NK-92 treated with Interleukin-12 subunit alpha and Interleukin-12 subunit beta, amount 100 ng/mL, for 24 hours (cell line): ENCODE data around the gene OR51M1.
"Not testable (repeated sequence)": the region's sequence is repeated elsewhere in the genome, so short reads cannot be mapped to it uniquely, and the experiment has no call there.

Experiments
- DNase-seq: peaks from one replicate; lab custom pipeline; 2025; lab: John Stamatoyannopoulos, UW

Gene OR51M1, protein sequence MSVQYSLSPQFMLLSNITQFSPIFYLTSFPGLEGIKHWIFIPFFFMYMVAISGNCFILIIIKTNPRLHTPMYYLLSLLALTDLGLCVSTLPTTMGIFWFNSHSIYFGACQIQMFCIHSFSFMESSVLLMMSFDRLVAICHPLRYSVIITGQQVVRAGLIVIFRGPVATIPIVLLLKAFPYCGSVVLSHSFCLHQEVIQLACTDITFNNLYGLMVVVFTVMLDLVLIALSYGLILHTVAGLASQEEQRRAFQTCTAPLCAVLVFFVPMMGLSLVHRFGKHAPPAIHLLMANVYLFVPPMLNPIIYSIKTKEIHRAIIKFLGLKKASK

DNA sequence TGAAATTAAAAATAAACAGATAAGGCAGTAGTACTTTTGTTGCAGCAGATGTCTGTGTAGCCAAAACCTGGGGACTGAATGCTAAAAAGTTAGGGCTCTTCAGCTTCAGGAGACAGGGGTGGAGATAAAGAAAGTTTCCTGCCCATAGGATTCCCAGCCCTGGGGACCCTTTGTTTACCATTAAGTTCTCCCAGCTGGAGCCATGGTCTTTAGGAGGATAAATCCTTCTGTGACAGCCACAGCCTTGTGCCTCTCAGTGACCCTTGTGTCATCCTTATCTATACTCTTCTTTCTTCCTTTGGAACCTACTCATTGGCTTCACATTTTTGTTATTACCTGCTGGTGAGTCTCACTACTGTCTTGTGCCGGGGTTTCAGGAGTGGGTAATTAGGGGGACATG, at the start of gene OR51M1:
Gene OR51M1 (plus strand): TSS at position 237 of the 400 bp plus-strand sequence. CDS start 5,587 bp downstream, outside the sequence.
- no peak for DNase-seq

DNA sequence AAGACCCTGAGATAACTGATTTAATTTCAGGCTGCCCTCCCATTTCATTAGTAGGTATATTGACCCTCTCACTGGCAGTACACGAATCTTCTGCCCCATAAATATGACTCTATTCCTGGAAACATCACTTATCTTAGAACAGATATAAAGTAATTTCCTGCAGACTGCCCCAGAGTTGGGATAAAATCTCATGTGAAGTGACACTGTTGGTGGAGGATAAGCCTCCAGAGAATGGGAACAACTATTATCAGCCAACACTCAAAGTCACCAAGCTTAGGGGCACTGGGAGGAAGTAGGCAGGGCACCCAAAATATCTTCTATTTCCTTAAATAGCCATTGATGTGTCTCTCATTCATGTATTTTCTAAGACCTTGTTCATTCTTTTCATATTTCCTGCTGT, 48.4 kb upstream of the OR51M1 start:
- DNase-seq: no peak

DNA sequence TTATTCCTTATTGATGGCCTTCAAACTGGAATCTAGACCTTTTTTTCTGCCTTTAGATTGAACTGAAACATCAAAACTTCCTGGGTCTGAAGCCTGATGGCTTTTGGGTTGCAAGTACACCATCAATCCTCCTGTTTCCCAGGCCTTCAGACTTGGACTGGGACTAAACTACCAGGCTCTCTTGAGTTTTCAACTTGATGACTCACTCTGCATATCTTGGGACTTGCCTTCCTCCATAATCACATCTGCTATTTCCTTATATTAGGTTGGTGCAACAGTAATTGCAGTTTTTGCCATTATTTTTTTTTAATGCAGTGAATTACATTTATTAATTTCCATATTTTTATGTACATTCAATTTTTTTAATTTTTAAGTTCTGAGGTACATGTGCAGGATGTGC, 47.3 kb upstream of the OR51M1 start:
- DNase-seq: no peak

DNA sequence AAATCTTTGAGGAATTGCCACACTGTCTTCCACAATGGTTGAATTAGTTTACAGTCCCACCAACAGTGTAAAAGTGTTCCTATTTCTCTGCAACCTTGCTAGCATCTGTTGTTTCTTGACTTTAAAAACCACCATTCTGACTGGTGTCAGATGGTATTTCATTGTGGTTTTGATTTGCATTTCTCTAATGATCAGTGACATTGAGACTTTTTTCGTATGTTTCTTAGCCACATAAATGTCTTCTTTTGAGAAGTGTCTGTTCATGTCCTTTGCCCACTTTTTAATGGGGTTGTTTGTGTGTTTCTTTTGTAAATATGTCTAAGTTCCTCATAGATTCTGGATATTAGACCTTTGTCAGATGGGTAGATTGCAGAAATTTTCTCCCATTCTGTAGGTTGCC, 46.4 kb upstream of the OR51M1 start:
- not testable (repeated sequence) for DNase-seq

DNA sequence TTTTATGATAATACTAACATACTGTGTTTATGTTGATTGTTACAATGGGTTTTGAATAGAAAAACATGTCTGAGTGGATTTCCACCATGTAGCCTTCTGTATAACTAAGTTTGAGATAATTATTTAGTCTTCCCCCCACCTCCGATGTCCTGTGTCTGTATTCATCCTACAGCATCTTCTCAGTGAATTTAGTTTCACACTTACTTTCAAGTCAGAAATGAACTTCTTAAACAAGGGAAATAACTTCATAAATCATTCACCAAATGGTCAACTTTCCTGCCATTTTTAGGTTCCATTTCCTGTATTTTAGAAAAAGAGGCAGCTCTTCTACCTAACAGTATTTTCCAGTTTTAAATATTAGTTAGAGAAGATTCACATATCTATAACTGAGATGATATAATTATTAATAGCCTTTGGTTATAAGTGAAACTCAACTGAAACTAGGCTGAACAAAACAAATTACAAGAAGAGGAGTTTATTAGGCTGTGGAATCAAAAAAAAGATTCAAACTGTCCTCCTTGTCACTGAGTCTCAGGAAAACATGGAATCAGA, 43.8 kb upstream of the OR51M1 start:
- no peak for DNase-seq

DNA sequence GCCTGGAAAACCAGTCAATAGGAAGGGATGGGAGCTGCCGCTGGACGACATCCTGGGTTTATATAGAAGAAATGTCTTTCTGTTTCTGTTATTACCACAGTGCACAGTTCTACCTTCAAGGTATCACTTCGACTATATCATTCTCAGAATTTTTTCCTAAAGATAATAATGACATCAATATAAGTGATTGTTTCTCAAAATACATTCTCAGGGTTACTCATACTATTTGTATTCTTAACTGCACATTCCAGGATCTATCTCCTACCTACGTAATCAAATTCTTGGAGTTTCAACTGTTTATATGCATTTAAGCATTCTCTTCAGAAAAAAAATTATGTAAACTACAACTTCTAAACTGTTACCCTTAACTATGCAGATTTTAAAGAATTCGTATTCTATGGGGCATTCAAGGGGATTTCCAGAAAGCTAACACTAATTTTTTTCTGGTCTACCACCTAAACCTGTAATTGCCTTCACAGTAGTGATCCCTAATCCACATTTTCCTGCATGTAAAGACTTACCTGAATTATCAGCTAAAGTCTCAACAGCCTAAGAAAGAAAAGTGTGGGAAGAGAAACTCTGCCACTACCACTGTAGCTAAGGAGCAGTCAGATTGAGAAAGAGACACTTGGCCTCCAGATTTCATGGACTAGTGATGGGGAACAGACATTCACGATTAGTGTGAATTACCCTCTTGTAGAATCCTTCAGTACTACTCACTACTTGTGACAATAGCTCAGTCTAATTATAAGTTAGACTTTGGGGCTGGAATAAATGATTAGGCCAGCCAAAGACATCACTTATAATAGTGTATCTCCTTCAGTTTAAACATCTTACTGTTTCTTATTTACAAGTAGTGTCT, 39.9 kb upstream of the OR51M1 start, which contains the start of gene OR51B5:
Gene OR51B5 (minus strand): TSS at position 51 of the 862 bp plus-strand sequence. CDS start 0 bp downstream, at position 51.
- DNase-seq: no peak

DNA sequence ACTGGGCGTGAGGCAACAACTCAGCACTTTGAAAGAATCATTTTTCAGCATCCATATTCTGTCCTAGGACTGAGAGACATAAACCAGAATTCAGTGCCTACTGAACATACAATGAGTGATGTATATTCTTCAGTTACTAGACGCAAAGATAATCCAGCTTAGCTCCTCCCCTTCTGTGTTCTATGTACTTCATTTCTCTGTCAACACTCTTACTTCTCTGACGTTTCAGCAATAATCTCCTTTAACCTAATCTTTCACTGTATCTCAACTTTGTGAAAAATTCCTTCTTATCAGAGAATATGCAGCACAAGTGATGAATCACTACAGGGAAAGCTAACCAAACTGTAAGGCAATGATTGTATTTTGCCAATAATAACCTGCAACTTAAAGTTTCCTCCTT, 37.8 kb upstream of the OR51M1 start:
- DNase-seq: no peak

DNA sequence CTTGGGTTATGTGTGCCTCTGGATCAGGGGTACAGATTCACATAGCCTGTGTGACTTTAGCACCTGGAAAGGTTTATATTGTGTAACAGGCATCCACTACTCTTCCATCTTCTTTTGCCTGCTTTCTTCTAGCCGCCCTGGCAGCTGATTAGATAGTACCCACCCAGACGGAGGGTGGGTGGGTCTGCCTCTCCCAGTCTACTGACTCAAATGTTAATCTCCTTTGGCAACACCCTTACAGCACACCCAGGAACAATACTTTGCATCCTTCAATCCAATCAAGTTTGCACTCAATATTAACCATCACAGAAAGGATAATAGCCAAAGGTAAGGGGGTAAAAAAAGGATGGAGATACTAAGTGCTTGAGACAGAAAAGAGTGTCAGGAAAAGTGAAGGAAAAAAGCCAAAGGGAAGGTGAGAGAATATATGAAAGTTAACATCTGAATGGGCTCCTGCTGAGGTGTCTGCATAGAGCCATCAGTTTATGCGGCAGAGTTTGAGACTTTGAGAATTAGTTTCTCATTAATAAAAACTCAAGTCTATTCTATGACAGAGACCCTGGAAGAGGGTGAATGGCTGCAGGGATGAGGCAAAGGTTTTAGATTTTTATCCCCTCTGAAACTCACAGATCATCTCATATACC, 34.9 kb upstream of the OR51M1 start:
- DNase-seq: no peak

DNA sequence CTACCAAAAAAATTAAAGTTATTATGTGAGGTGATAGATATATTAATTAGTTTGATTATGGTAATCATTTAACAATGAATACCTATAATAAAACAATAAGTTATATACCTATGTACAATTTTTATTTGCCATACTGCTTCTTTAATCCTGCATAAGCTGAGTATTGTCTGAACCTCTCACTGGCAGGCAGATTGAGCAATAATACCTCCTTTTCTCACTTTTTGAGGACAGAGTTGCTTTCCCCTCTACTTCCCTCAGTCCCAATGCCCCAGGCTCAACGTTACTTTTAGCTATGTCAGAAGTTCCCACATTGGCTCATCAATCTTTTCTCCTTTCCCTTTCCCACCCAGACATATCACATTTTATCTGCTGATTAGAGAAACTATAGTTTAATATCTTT, 34.1 kb upstream of the OR51M1 start:
- no peak for DNase-seq

DNA sequence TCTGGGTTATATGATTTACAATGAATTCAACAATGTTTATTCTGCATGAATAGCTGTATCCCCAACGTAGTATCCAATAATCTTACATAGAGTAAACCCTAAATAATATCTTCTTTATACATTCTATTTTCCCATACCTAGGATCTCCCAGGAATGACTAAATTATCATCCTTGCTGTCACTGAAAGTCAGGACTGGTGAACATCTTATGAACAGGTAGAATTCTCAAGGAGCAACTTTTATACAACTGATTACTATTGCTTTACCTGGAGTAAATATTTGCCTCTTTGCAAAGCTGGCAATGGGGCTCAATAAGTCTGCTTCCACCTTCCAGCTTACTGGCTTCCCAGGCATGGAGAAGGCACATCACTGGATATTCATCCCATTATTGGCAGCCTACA, 32.4 kb upstream of the OR51M1 start, which contains the start of gene OR51B6:
Gene OR51B6 (plus strand): TSS at position 301 of the 400 bp plus-strand sequence. CDS start 0 bp downstream, at position 301.
- DNase-seq: no peak

DNA sequence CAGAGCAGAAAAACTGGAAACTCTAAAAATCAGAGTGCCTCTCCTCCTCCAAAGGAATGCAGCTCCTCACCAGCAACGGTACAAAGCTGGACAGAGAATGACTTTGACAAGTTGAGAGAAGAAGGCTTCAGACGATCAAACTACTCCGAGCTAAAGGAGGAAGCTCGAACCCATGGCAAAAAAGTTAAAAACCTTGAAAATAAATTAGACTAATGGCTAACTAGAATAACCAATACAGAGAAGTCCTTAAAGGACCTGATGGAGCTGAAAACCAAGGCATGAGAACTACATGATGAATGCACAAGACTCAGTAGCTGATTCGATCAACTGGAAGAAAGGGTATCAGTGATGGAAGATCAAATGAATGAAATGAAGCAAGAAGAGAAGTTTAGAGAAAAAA, 27.6 kb upstream of the OR51M1 start:
- DNase-seq: not testable (repeated sequence)

DNA sequence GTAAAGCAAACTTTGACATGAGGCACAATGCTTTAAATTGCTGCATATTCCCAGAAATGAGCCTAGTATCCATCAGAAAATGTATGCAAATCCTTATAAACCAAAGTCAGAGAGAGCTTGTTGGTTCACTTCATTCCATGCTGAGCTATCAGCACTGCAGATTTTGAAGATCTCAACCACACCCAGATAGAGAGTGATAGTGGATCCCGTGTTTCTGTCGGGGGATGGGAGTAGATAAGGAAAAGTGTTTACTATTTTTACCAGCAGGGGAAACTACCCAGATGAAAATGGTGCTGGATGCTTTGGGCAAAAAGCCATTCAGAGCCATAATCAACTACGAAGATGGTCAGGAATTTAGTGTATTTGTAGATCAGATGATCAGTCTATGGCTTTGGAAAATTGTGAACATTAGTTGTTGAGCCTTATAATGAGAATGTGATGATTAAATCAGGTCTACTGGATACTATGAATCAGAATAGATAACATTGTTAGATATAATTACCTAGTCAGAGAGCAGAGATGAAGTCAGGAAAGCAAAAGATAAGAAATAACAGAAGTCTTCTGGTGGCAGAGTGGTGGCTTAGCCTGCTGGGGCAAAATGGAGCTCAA, 21.5 kb upstream of the OR51M1 start:
- DNase-seq: no peak

DNA sequence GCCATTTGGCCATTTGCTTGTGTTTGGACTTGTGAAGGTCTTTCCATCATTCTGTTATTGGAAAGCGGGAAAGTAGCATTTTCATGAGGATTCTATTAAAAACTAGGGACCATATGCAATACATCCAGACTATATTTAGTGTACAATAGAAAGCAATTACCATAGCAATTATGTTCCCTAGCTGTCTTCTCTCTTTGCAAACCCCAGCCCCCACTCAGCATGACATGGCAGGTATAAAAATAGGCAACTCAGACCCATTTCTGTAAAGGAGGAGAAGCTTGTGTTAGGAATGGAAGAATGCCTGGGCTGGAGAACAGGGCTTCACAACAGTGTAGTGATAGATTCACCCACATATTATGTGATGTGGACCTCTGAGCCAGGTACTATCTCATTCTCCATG, 19.9 kb upstream of the OR51M1 start:
- no peak for DNase-seq

DNA sequence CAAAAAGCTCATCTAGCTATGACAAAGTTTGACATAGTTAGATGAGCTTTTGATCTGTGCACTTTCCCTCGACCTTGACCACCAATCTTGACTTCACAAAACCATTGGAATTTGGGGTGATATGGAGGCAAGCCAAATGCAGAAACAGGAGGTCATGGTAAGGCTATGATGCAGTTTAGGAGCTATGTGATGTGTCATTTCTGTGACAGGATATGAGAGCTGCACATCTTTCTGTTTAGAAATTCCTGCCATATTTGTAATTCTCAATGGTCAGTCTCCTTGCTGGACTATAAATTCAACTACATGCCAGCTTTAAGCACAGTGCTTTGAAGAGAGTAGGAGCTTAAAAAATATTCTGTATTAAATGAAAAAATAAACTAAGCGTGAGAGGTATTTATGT, 19.4 kb upstream of the OR51M1 start:
- no peak for DNase-seq

DNA sequence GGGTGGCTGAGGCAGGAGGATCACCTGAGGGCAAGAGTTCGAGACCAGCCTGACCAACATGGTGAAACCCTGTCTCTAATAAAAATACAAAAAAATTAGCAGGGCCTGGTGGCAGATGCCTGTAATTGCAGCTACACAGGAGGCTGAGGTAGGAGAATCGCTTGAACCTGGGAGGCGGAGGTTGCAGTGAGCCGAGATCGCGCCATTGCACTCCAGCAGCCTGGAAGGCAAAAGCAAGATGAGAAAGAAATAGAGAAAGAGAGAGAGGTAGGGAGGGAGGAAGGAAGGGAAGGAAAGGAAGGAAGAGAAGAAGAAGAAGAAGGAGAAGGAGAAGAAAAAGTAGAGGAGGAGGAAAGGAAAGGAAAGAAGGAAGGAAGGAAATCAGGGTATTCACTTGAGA, 17.2 kb upstream of the OR51M1 start:
- DNase-seq: not testable (repeated sequence)

DNA sequence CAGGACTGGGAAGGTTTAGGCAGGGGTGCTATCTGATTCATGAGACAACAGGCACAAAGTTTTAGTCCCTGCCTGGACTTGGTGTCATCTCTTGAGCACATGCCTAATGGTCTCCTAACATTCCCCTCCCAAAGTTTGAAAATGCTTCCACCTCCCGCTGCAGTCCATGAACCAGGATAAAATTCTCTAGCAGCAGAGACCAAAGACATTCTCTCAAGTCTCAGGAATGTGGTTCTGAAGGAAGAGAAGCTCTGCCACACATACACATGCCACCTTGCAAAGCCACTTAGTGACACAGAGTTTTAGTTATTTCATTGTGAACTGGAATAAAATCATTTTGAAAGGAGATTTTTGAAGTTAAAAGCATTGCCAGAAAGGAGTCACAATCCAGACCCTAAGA, 16.8 kb upstream of the OR51M1 start:
- no peak for DNase-seq

DNA sequence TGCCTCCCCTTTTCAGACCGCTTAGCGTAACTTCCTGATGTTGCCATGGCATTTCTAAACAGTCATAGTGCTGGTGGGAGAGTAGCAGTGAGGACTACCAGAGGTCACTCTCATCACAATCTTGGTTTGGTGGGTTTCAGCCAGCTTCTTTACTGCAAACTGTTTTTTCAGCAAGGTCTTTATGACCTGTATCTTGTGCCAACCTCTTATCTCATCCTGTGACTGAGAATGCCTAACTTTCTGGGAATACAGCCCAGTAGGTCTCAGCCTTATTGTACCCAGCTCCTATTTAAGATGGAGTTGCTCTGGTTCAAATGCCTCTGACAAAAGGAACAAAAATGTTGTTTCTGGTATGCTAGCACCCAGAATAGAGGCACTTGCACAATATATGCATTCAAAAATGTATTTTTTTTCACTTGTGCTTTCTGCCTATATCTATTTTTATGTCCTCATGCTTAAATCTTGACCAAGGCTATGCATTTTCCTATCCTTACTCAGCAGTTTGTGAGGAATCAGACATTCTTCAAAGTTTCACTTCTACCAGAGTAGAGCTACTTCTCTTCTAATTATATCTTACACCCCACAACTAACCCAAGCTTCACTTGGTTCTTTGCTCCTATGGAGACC, 16.1 kb upstream of the OR51M1 start:
- DNase-seq: no peak

DNA sequence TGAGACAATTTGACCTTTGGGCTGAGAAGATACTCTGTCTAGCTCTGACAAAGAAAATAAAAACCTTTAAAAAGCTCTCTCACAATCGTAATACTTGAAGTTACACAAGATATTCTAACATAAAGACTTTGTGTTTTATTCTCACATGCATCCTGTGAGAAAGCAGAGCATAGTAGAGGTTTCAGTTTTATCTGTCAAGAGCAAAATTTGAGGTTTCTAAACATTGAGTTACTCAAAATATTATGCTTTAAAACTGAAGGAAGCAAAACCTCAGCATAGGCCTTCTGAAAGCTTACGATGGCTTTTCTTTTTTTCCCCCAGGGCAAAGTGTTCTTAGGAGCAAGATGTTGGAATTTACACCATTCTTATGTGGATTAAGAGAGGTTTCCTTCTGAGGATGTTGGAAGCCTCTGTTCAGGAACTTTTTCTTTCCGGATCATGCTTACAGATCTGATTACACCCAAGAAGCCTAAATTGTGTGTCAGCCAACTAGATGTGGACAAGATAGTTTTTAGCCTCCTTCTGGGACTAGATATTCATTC, 15.0 kb upstream of the OR51M1 start:
- no peak for DNase-seq

DNA sequence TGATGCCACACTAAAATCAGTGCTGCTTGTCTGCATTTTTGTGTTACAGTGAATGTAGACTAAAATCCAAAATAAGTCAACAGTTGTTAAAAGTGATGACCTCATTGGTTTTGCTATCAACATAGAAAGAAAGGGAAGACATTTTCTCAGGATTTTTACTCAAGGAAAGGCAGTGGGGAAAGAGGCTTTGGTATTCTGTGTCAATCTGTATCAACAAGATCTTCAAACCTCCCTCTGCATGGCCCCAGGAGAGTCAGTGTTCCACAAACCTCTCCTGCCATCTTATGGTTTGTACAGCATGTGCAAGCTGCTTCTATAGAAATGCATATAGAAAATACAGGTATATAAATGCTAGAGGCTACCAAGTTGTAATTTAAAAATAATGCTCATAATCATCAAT, 13.8 kb upstream of the OR51M1 start:
- DNase-seq: no peak

DNA sequence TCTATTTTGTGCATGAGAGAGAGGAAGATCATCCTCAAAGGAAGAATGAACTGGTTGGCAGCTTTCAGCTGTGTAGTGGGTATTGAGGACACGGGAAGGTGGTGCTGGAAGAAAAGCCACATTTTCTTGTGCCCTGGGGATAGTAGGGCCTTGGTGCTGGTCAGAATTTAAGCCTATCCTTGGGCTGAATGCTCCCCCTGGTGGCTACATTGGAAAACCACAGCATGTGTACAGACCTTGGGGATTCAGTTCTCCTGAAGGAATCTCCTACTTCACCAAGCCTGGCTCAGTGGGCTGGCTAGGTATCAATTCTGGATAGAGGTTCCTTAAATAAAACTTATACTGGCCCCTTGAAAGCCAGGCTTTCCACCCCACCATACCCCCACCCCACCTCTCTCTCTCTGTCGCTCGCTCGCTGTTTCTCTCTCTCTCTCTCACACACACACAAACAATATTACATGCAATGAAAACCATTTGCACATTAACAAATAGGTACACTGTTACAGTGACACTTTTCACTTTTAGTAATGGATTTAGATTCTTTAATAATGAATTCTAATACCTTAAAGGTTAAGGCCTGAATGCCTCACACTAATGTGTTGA, 2.8 kb upstream of the OR51M1 start:
- DNase-seq: peak; percentile 5

DNA sequence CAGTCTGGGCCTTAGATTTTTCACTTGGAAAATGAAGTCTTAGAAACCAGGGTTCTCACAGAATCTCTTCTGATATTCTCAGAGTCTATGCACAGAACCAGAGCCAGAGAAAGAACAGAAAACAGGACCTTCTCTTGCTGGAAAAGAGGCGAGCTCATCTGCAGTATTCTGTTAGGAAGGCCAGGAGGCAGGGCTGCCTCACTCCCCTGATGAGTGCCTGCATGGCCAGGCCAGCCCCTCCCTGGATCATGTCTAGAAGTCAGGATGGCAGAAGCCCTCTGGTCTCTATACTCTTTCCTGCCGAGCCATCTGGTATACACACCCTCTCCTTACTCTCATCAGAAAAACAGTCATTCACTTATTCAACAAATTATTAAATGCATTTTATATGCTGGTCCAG, 723 bp downstream of the OR51M1 start:
- no peak for DNase-seq
